ENCODE data around the gene GADD45G. TPM values are rescaled to one million over a fixed set of nuclear protein-coding genes. Genes with fewer than 3 reads are reported as not detected.

GADD45G gene
- total RNA-seq, 1 experiment from 2014 or later = 10.6 TPM

DNA sequence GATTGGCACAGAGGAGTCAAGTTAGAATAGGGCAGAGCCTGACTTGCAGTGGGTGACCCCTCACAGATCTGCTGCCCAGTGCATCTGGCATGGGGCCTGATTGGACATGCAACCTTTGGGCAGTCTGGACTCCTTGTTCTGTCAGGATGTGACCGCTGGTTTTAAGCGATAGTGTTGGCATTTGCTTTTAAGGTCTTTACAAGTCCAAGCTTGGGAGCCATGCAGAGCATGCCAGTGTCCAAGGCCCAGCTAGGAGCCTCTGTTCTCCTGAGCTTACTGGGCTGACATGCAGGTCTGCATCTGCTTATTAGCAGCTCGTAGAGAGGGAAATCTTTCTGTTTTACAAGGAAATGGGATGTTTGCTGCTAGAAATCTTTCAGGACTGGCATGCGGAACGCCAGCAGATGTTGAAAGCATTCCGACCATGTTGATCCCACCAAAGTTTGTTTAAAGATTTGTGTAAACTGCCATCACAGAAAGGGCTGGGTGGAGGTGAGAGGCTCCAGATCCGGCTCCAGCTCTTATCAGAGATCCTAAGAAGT lies 27.5 kb downstream of the GADD45G start (continued):
- TF ChIP-seq NR1H2 (CRISPR knock-in tag; IDR thresholded peaks at IDR 0.05) (no peak), MXD4 (CRISPR knock-in tag; IDR thresholded peaks at IDR 0.05; ENCODE audit: borderline replicate concordance) (no peak), ETV6 (CRISPR knock-in tag; IDR thresholded peaks at IDR 0.05) (no peak)

- no peaks in the 10 kb centered on the region; the same call in 1 of the 2 replicates for H3K27me3 Mint-ChIP-seq (ENCODE audit: low read depth)
- H3K4me1 Mint-ChIP-seq = no peaks in the 10 kb centered on the region
- H3K27ac Mint-ChIP-seq = no peak overlapping the region
- H3K36me3 Mint-ChIP-seq = no peaks in the 10 kb centered on the region
- TF ChIP-seq ZNF219 (CRISPR knock-in tag; IDR thresholded peaks at IDR 0.05; ENCODE audit: borderline replicate concordance) (no peak), CREM (CRISPR knock-in tag; IDR thresholded peaks at IDR 0.05) (no peak), TEAD4 (CRISPR knock-in tag; IDR thresholded peaks at IDR 0.05) (no peak), JAZF1 (CRISPR knock-in tag; IDR thresholded peaks at IDR 0.05) (no peak), ZNF396 (CRISPR knock-in tag; IDR thresholded peaks at IDR 0.05; ENCODE audit: borderline replicate concordance) (no peak), ELF4 (CRISPR knock-in tag; IDR thresholded peaks at IDR 0.05; ENCODE audit: low read depth) (no peak), ZNF423 (CRISPR knock-in tag; IDR thresholded peaks at IDR 0.05) (no peak), ZNF138 (CRISPR knock-in tag; conservative IDR thresholded peaks at IDR 0.05) (no peak), HMGA2 (CRISPR knock-in tag; IDR thresholded peaks at IDR 0.05) (no peak), TP53 (CRISPR knock-in tag; IDR thresholded peaks at IDR 0.05) (no peak), ARID4B (CRISPR knock-in tag; IDR thresholded peaks at IDR 0.05; ENCODE audit: borderline replicate concordance) (no peak), NFATC4 (CRISPR knock-in tag; IDR thresholded peaks at IDR 0.05) (no peak), RELA (CRISPR knock-in tag; IDR thresholded peaks at IDR 0.05; ENCODE audit: borderline replicate concordance) (no peak), USF2 (CRISPR knock-in tag; IDR thresholded peaks at IDR 0.05) (no peak)
- TF ChIP-seq, protein P1, sequence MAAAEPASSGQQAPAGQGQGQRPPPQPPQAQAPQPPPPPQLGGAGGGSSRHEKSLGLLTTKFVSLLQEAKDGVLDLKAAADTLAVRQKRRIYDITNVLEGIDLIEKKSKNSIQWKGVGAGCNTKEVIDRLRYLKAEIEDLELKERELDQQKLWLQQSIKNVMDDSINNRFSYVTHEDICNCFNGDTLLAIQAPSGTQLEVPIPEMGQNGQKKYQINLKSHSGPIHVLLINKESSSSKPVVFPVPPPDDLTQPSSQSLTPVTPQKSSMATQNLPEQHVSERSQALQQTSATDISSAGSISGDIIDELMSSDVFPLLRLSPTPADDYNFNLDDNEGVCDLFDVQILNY (CRISPR knock-in tag; IDR thresholded peaks at IDR 0.05) = no peak
- TF ChIP-seq, protein P2, sequence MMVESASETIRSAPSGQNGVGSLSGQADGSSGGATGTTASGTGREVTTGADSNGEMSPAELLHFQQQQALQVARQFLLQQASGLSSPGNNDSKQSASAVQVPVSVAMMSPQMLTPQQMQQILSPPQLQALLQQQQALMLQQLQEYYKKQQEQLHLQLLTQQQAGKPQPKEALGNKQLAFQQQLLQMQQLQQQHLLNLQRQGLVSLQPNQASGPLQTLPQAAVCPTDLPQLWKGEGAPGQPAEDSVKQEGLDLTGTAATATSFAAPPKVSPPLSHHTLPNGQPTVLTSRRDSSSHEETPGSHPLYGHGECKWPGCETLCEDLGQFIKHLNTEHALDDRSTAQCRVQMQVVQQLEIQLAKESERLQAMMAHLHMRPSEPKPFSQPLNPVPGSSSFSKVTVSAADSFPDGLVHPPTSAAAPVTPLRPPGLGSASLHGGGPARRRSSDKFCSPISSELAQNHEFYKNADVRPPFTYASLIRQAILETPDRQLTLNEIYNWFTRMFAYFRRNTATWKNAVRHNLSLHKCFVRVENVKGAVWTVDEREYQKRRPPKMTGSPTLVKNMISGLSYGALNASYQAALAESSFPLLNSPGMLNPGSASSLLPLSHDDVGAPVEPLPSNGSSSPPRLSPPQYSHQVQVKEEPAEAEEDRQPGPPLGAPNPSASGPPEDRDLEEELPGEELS (CRISPR knock-in tag; IDR thresholded peaks at IDR 0.05) = no peak
- H3K4me3 Mint-ChIP-seq = no peak overlapping the region
- H3K9me3 Mint-ChIP-seq = no peaks in the 10 kb centered on the region
- ATAC-seq (no peak), DNase-seq (ENCODE audit: low spot score) (no peak)
- POLR2A ChIA-PET = no interaction called here
- CTCF ChIA-PET = no interaction called here
Measured at GRCh38 chr9:89632736-89633135, 27.9 kb downstream of the GADD45G start.
